GM18951 (cell line): ENCODE data around the gene KHDC1L.

ENCODE experiments used
- POLR2A ChIP-seq: IDR thresholded peaks from 4 replicates; pipeline ENCODE4 v1.6.1; 2011; ENCODE audit warnings: mild to moderate bottlenecking; ENCODE audit not compliant: insufficient read length, insufficient read depth; ENCODE audit errors: extremely low read depth
- in situ Hi-C: fragments of 300-500 bp; cut with MboI; formaldehyde crosslinking; loops from one replicate; pipeline ENCODE4 v1.12.0; 2022; ENCODE audit warnings: low sequenced_read_pairs, mixed read lengths, inconsistent platforms; ENCODE audit not compliant: unreplicated experiment

KHDC1L gene

DNA sequence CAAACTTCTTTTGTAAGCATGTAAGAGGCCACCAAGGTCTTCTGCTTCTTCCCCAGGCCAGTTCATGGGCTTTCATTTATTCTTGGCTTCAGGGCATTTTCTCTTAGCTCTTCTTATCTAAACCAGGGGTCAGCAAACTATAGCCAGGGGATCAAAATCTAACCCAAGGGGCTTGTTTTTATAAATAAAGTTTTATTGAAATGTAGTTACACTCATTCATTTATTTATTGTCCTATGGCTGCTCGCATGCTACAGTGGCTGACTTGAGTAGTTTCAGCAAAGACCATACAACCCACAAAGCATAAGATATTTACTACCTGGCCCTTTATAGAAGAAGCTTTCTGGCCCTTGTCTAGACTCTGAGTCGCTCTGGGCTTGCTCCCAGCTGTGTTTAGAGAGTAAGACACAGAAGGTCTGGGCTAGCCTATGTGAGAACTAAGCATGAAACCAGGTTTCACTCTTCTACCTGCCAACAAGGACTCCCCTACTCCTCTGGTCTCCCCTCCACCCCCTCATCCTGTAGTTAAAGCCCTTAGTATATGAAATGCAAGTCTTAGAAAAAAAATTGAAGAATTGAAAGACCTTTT is 43.2 kb downstream of the KHDC1L start:
- in situ Hi-C loops: loop anchor here (10.0 kb wide), 1 partner anchor 767 kb away; no protein-coding TSS in a partner anchor
- TF ChIP-seq POLR2A: no peak

DNA sequence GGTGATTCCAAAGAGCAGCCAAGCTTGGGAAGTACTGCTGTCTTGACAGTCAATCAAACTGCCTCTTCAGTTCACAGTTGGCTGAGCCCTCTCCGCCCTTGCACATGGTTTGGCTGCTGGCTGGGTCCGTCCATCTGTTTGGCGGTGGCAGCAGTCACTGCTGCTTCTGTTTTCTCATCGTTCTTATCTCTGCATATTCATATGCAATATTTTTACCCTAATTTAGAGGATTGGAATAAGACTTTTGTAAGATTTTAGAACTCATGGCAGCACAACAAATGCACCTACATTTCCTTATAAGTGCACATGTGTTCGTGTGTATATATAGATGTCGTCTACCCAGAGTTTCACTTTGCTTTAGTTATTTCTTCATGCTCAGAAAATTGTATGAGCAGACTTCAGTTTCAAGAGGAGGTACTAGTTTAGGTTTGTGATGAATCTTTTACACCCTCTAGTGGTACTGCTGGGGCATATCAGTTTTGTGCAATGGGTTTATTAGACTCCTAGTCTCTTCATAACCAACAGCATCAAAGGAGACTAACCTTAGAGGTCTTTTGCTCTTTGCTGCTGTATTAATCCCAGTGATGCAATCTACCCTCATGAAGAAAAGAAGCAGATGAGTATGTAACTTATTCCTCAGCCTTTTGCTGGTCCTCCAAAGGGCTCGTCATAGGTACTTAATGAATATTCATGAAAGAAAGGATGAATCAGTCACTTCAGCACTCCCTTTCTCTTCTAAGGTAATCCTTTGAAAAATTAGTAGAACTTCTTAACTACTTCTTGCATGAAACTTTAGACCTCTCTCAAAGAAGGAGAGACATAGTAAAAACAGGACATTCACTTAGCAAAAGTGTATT is 44.3 kb downstream of the KHDC1L start:
- no peak for TF ChIP-seq POLR2A
- in situ Hi-C loops: loop anchor here (10.0 kb wide), 1 partner anchor 766 kb away; no protein-coding TSS in a partner anchor

DNA sequence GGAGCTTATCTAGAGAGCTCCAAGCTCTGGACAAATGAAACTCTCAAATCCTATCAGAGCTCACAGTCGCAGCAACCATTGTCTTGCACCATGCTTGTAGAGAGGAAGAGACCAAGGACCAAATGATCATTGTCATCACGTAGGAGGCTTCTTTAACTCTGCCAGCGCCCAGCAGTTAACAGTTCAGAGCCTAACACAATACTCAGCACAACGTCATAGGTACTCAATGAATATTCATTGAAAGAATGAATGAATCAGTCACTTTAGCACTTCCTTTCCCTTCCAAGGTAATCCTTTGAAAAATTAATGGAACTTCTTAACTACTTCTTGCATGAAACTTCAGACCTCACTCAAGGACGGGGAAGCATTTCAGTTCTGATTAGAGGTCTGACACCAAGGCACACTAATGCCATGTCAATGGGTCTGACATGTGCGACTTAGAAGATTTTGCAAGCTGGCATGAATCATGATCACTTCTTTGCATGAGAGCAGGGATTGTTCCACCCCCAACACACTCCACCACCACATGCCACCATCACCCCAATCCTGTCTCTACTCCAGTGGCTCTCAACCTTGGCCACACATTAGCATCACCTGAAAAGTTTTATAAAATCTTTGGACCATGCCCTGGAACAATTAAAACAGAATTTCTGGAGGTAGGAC is 45.1 kb downstream of the KHDC1L start:
- in situ Hi-C loops: loop anchor here (10.0 kb wide), 1 partner anchor 765 kb away; no protein-coding TSS in a partner anchor
- no peak for TF ChIP-seq POLR2A

DNA sequence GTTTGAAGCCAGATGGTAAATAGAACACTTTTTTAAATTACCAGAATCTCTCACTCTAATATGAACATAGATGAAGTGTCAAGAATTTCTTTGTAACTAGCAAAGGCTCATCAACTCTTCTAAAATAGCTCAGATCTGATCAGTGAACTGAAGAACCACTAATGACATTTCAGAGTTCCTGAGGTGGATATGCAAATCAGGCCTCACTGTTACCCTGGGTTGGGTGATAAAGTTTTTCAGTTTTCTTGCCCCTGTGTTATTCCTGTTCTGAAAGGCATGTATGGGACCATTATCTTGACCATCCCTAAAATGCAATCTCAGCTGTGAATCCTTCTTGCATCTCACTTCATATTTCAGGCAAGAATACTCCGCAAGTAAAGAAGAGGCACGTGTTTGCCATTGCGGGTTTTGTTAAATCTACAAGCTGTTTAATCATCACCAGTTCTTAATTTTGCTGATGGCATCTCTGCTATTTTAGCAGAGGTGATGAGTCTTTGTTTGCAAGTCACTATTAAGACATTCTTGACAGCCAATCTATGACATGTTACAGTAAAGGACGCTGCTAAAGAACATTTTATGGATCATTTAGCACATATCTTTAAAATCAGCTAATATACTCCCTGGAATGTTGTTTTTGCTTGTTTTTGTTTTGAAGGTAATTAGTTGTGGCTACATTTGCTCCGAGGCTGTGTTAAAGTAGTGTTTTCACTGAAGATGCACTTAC is 47.9 kb downstream of the KHDC1L start:
- in situ Hi-C loops: no loop called here
- no peak for TF ChIP-seq POLR2A

DNA sequence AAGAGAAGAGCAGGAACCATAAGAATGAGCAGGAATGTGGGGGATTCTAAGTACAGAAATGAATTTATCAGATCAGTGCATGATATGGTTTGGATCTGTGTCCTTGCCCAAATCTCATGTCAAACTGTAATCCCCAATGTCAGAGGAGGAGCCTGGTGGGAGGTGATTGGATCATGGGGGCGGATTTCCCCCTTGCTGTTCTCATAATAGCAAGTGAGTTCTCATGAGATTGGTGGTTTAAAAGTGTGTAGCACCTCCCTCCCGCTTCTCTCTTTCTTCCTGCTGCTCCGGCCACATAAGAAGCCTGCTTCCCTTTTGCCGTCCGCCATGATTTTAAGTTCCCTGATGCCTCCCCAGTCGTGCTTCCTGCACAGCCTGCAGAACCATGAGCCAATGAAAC is 49.2 kb downstream of the KHDC1L start:
- in situ Hi-C loops: no loop called here
- TF ChIP-seq POLR2A: no peak

DNA sequence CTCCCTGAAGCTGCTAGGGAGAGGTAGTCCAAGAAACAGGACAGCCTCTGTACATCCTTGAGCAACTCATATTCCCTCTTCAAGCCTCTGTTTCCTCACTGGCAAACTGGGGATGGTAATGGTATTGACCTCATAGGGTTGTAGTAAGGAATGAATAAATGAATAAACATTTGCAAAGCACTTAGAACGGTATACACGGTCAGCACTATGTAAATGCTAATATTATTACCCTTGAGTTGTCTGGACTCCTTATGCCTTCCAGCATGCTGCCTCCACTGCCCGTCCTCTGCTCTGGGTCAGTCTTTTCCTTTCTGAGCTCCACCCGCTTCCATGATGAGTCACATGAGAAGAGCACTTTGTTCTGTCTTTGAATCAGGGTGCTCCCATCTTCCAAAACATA is 50.6 kb downstream of the KHDC1L start:
- in situ Hi-C loops: no loop called here
- TF ChIP-seq POLR2A: no peak
